GM23338 (cell line): ENCODE measurements around the gene UBASH3B. TPM values are rescaled to one million over a fixed set of nuclear protein-coding genes. Genes with fewer than 3 reads are reported as not detected.

Experiments
- ATAC-seq: fragments of 200-7000 bp; cut with Tn5 transposase; 3 replicates; pipeline ENCODE4 v1.9.1; 2020
- DNase-seq: peaks from one replicate; pipeline ENCODE4 v3.0.0-alpha.2; 2015; ENCODE audit warnings: low spot score
- H2AFZ ChIP-seq: fragments of 200-600 bp; sonication (generic); 2 replicates; pipeline ENCODE4 v1.8.0; 2016; ENCODE audit warnings: antibody characterized with exemption, mild to moderate bottlenecking, moderate library complexity
- H3F3A ChIP-seq: fragments of 200-600 bp; sonication (generic); replicated peaks from 2 replicates; pipeline ENCODE4 v1.8.0; 2017; ENCODE audit warnings: antibody characterized with exemption, mixed run types, low read depth
- H3K27ac ChIP-seq: fragments of 200-600 bp; sonication (generic); 2 replicates; pipeline ENCODE4 v1.6.1; 2016; ENCODE audit warnings: low read depth
- H3K27me3 ChIP-seq: fragments of 200-600 bp; sonication (generic); 2 replicates; pipeline ENCODE4 v1.8.0; 2016; ENCODE audit warnings: mild to moderate bottlenecking, mixed run types, moderate library complexity; ENCODE audit not compliant: insufficient read depth
- H3K36me3 ChIP-seq: fragments of 200-600 bp; sonication (generic); 2 replicates; pipeline ENCODE4 v1.8.0; 2016; ENCODE audit warnings: mild to moderate bottlenecking; ENCODE audit not compliant: insufficient read depth
- H3K4me1 ChIP-seq: fragments of 200-600 bp; sonication (generic); 2 replicates; pipeline ENCODE4 v1.8.0; 2016; ENCODE audit warnings: mild to moderate bottlenecking, moderate library complexity; ENCODE audit not compliant: insufficient read depth
- H3K4me2 ChIP-seq: fragments of 200-600 bp; sonication (generic); 2 replicates; pipeline ENCODE4 v1.7.1; 2017; ENCODE audit warnings: mixed run types
- H3K4me3 ChIP-seq: fragments of 200-600 bp; sonication (generic); 2 replicates; pipeline ENCODE4 v1.6.1; 2016; ENCODE audit warnings: mixed run types
- H3K79me2 ChIP-seq: fragments of 200-600 bp; sonication (generic); replicated peaks from 2 replicates; pipeline ENCODE4 v1.8.0; 2017; ENCODE audit warnings: mild to moderate bottlenecking; ENCODE audit not compliant: insufficient read depth
- H3K9me2 ChIP-seq: fragments of 200-600 bp; sonication (generic); 2 replicates; pipeline ENCODE4 v1.8.0; 2017; ENCODE audit not compliant: insufficient read depth
- H4K20me1 ChIP-seq: fragments of 200-600 bp; sonication (generic); replicated peaks from 2 replicates; pipeline ENCODE4 v1.8.0; 2017; ENCODE audit warnings: mild to moderate bottlenecking; ENCODE audit not compliant: insufficient read depth
- H3K27ac Mint-ChIP-seq: 2 replicates; pipeline ENCODE4 v1.8.0; 2020; ENCODE audit warnings: inconsistent platforms, mild to moderate bottlenecking, moderate library complexity, mixed read lengths
- H3K27me3 Mint-ChIP-seq: 3 replicates; pipeline ENCODE4 v1.8.0; 2022; ENCODE audit warnings: low read depth, mild to moderate bottlenecking, moderate library complexity, mixed read lengths, inconsistent platforms; ENCODE audit not compliant: insufficient read depth, poor library complexity
- H3K36me3 Mint-ChIP-seq: 3 replicates; pipeline ENCODE4 v1.8.0; 2021; ENCODE audit warnings: low read depth, mild to moderate bottlenecking, inconsistent platforms, moderate library complexity, mixed read lengths
- H3K4me1 Mint-ChIP-seq: 3 replicates; pipeline ENCODE4 v1.8.0; 2020; ENCODE audit warnings: mild to moderate bottlenecking, inconsistent platforms, mixed read lengths
- H3K4me3 Mint-ChIP-seq: 3 replicates; pipeline ENCODE4 v1.8.0; 2021; ENCODE audit warnings: moderate library complexity, mild to moderate bottlenecking, inconsistent platforms, mixed read lengths
- H3K9me3 Mint-ChIP-seq: 3 replicates; pipeline ENCODE4 v1.8.0; 2020; ENCODE audit warnings: moderate library complexity, mild to moderate bottlenecking, inconsistent platforms, mixed read lengths
- CREB1 ChIP-seq: fragments of 250-450 bp; sonication (Bioruptor Pico); IDR thresholded peaks from 2 replicates; pipeline ENCODE4 v1.5.0; 2020; ENCODE audit warnings: low read depth, mild to moderate bottlenecking, moderate library complexity
- ETS1 ChIP-seq: IDR thresholded peaks from 2 replicates; pipeline ENCODE4 v1.6.1; 2016; ENCODE audit warnings: antibody characterized with exemption
- EZH2 ChIP-seq: fragments of 200-600 bp; sonication (generic); IDR thresholded peaks from one replicate; pipeline ENCODE4 v1.8.0; 2017; ENCODE audit warnings: antibody characterized with exemption, mild to moderate bottlenecking, low read depth; ENCODE audit not compliant: unreplicated experiment
- EZH2phosphoT487 ChIP-seq: fragments of 200-600 bp; sonication (generic); IDR thresholded peaks from one replicate; pipeline ENCODE4 v1.8.1; 2018; ENCODE audit warnings: antibody characterized with exemption; ENCODE audit not compliant: unreplicated experiment
- JUNB ChIP-seq: IDR thresholded peaks from one replicate; pipeline ENCODE4 v1.6.1; 2016; ENCODE audit warnings: antibody characterized with exemption; ENCODE audit not compliant: unreplicated experiment
- NANOG ChIP-seq: IDR thresholded peaks from 2 replicates; pipeline ENCODE4 v1.6.1; 2016; ENCODE audit warnings: antibody characterized with exemption, borderline replicate concordance
- POLR2AphosphoS5 ChIP-seq: IDR thresholded peaks from 2 replicates; pipeline ENCODE4 v1.6.1; 2016; ENCODE audit warnings: antibody characterized with exemption, low read depth
- STAT1 ChIP-seq: IDR thresholded peaks from one replicate; pipeline ENCODE4 v1.6.1; 2016; ENCODE audit warnings: antibody characterized with exemption; ENCODE audit not compliant: unreplicated experiment
- ZNF114 ChIP-seq: fragments of 250-450 bp; sonication (Bioruptor Pico); IDR thresholded peaks from 2 replicates; pipeline ENCODE4 v1.5.0; 2020; ENCODE audit warnings: mild to moderate bottlenecking, moderate library complexity
- ZNF331 ChIP-seq: fragments of 250-450 bp; sonication (Bioruptor Pico); IDR thresholded peaks from 2 replicates; pipeline ENCODE4 v1.5.0; 2020; ENCODE audit warnings: low read depth, mild to moderate bottlenecking, moderate library complexity
- ZNF462 ChIP-seq: fragments of 250-450 bp; sonication (Bioruptor Pico); IDR thresholded peaks from 2 replicates; pipeline ENCODE4 v1.5.0; 2020; ENCODE audit warnings: mild to moderate bottlenecking, moderate library complexity
- polyA plus RNA-seq: library from polyadenylated mRNA; unstranded; fragments of >200 nt; fragmentation: Nextera tagmentation; extraction: Ambion mirVana; gene quantifications from 2 replicates; pipeline ENCODE4 v1.2.1, GENCODE V29; 2016
- total RNA-seq: library from RNA; depleted of rRNA; stranded (reverse); fragments of >200 nt; shearing (Covaris generic); gene quantifications from 2 replicates; pipeline ENCODE4 v1.2.3, GENCODE V29; 2014
- TF ChIP-seq, protein P1 (sequence below): IDR thresholded peaks from one replicate; pipeline ENCODE4 v1.6.1; 2018; ENCODE audit warnings: antibody characterized with exemption; ENCODE audit not compliant: unreplicated experiment
- TF ChIP-seq, protein P2 (sequence below), 2 experiments: fragments of 200-600 bp in 1 of 2; sonication (generic) in 1 of 2; conservative IDR thresholded peaks; 2 replicates each; pipeline versions ENCODE4 v1.5.1 to v1.6.1; 2016 to 2017; ENCODE audit warnings: antibody characterized with exemption in 2 of 2, low read depth in 2 of 2, mild to moderate bottlenecking in 2 of 2, moderate library complexity in 1 of 2

The UBASH3B gene
- total and polyA plus RNA-seq, 2 experiments from 2014 or later, result 2.1 to 12.0 TPM

GRCh38 chr11:122627745-122628144 lies 27.8 kb upstream of the UBASH3B start:
- no peaks in the 10 kb centered on the region for H3K36me3 Mint-ChIP-seq
- H3K27ac ChIP-seq, result no peak overlapping the region
- no peak overlapping the region for H3K4me3 Mint-ChIP-seq
- TF ChIP-seq EZH2, result no peak
- no peak for TF ChIP-seq ZNF114
- no peak for TF ChIP-seq STAT1
- TF ChIP-seq ZNF331 (CRISPR knock-in tag), result no peak
- no peak for TF ChIP-seq POLR2AphosphoS5
- no peak for TF ChIP-seq NANOG
- TF ChIP-seq, protein P1, sequence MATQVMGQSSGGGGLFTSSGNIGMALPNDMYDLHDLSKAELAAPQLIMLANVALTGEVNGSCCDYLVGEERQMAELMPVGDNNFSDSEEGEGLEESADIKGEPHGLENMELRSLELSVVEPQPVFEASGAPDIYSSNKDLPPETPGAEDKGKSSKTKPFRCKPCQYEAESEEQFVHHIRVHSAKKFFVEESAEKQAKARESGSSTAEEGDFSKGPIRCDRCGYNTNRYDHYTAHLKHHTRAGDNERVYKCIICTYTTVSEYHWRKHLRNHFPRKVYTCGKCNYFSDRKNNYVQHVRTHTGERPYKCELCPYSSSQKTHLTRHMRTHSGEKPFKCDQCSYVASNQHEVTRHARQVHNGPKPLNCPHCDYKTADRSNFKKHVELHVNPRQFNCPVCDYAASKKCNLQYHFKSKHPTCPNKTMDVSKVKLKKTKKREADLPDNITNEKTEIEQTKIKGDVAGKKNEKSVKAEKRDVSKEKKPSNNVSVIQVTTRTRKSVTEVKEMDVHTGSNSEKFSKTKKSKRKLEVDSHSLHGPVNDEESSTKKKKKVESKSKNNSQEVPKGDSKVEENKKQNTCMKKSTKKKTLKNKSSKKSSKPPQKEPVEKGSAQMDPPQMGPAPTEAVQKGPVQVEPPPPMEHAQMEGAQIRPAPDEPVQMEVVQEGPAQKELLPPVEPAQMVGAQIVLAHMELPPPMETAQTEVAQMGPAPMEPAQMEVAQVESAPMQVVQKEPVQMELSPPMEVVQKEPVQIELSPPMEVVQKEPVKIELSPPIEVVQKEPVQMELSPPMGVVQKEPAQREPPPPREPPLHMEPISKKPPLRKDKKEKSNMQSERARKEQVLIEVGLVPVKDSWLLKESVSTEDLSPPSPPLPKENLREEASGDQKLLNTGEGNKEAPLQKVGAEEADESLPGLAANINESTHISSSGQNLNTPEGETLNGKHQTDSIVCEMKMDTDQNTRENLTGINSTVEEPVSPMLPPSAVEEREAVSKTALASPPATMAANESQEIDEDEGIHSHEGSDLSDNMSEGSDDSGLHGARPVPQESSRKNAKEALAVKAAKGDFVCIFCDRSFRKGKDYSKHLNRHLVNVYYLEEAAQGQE, result no peak
- no peak for TF ChIP-seq ZNF462 (CRISPR knock-in tag)
- TF ChIP-seq ETS1, result no peak
- TF ChIP-seq JUNB, result no peak
- TF ChIP-seq EZH2phosphoT487, result no peak
- TF ChIP-seq, protein P2, sequence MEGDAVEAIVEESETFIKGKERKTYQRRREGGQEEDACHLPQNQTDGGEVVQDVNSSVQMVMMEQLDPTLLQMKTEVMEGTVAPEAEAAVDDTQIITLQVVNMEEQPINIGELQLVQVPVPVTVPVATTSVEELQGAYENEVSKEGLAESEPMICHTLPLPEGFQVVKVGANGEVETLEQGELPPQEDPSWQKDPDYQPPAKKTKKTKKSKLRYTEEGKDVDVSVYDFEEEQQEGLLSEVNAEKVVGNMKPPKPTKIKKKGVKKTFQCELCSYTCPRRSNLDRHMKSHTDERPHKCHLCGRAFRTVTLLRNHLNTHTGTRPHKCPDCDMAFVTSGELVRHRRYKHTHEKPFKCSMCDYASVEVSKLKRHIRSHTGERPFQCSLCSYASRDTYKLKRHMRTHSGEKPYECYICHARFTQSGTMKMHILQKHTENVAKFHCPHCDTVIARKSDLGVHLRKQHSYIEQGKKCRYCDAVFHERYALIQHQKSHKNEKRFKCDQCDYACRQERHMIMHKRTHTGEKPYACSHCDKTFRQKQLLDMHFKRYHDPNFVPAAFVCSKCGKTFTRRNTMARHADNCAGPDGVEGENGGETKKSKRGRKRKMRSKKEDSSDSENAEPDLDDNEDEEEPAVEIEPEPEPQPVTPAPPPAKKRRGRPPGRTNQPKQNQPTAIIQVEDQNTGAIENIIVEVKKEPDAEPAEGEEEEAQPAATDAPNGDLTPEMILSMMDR (conservative IDR thresholded peaks at IDR 0.05; ENCODE audit: low read depth in 2 of 2), result no peak
- TF ChIP-seq CREB1 (CRISPR knock-in tag), result no peak
- no peaks in the 10 kb centered on the region for H4K20me1 ChIP-seq
- no peaks in the 10 kb centered on the region for H3K36me3 ChIP-seq
- H3F3A ChIP-seq, result no peaks in the 10 kb centered on the region
- no peaks in the 10 kb centered on the region for H3K27me3 ChIP-seq
- H3K79me2 ChIP-seq, result no peaks in the 10 kb centered on the region
- H3K27ac Mint-ChIP-seq, result no peak overlapping the region
- no peak for DNase-seq
- H3K9me2 ChIP-seq, result no peaks in the 10 kb centered on the region
- H3K4me1 Mint-ChIP-seq, result peaks cover 2% of the 10 kb centered on the region; the same call in 1 of the 3 replicates
- H3K4me1 ChIP-seq, result no peaks in the 10 kb centered on the region
- H3K4me3 ChIP-seq, result no peak overlapping the region
- peaks cover 2% of the 10 kb centered on the region for H3K27me3 Mint-ChIP-seq
- ATAC-seq, result no peak
- no peaks in the 10 kb centered on the region for H3K9me3 Mint-ChIP-seq
- H3K4me2 ChIP-seq, result no peak overlapping the region
- H2AFZ ChIP-seq, result no peak overlapping the region
